ENCODE data around the gene SHC3. TPM values are rescaled to one million over a fixed set of nuclear protein-coding genes. Genes with fewer than 3 reads are reported as not detected.

The SHC3 gene
- total and polyA plus RNA-seq, 2 experiments from 2014 or later = 0.30 to 0.54 TPM

- Histone ChIP-seq H3K79me2 (ENCODE audit: insufficient read depth) (no peaks in the 10 kb centered on the region), H3F3A (ENCODE audit: insufficient read depth) (no peaks in the 10 kb centered on the region), H3K4me2 (ENCODE audit: unreplicated experiment) (no peak overlapping the region), H4K20me1 (ENCODE audit: insufficient read depth) (no peaks in the 10 kb centered on the region), H3K9me2 (ENCODE audit: insufficient read depth) (no peaks in the 10 kb centered on the region), H3K9ac (no peak overlapping the region), H3K9me3 (ENCODE audit: low read depth) (no peaks in the 10 kb centered on the region), H3K36me3 (ENCODE audit: low read depth) (no peaks in the 10 kb centered on the region), H3K4me1 (ENCODE audit: insufficient read depth) (0 out of 2 replicates have a peak, but pooled peaks cover 3% of the 10 kb centered on the region), H3K4me3 (no peak overlapping the region), H2AFZ (no peak overlapping the region), H3K27me3 (replicated peaks; ENCODE audit: insufficient read depth) (no peaks in the 10 kb centered on the region), H3K27ac (no peak overlapping the region)
- TF ChIP-seq EZH2 (IDR thresholded peaks at IDR 0.05; ENCODE audit: insufficient read depth, poor library complexity, severe bottlenecking) (no peak), EZH2phosphoT487 (IDR thresholded peaks at IDR 0.05; ENCODE audit: insufficient read depth, low read depth) (no peak)
- in situ Hi-C loops (cut with MboI) = no loop called here
- no peak for DNase-seq
- WGBS, 2 experiments (ENCODE audit: low coverage in 1 of 2, low lambda C conversion rate in 2 of 2, missing lambda C conversion rate in 2 of 2) = 94 to 96% methylated on average over 4 of the region's 4 CpGs
Observed at GRCh38 chr9:89114741-89115140, 63.9 kb downstream of the SHC3 start.

GRCh38 chr9:89113851-89114250 is 64.8 kb downstream of the SHC3 start:
- H3K4me2 ChIP-seq (ENCODE audit: unreplicated experiment) = no peak overlapping the region
- no peaks in the 10 kb centered on the region for H3K79me2 ChIP-seq (ENCODE audit: insufficient read depth)
- no peaks in the 10 kb centered on the region for H3K36me3 ChIP-seq (ENCODE audit: low read depth)
- no peak for TF ChIP-seq EZH2 (IDR thresholded peaks at IDR 0.05; ENCODE audit: insufficient read depth, poor library complexity, severe bottlenecking)
- TF ChIP-seq EZH2phosphoT487 (IDR thresholded peaks at IDR 0.05; ENCODE audit: insufficient read depth, low read depth) = no peak
- H3F3A ChIP-seq (ENCODE audit: insufficient read depth) = no peaks in the 10 kb centered on the region
- no peak overlapping the region for H3K9ac ChIP-seq
- H3K27me3 ChIP-seq (replicated peaks; ENCODE audit: insufficient read depth) = no peaks in the 10 kb centered on the region
- no peak for DNase-seq
- in situ Hi-C loops (cut with MboI) = no loop called here
- no peak overlapping the region for H2AFZ ChIP-seq
- H3K4me1 ChIP-seq (ENCODE audit: insufficient read depth) = 0 out of 2 replicates have a peak, but pooled peaks cover 3% of the 10 kb centered on the region
- 90 to 94% methylated on average over 4 of the region's 4 CpGs for WGBS, 2 experiments (ENCODE audit: low coverage in 1 of 2, low lambda C conversion rate in 2 of 2, missing lambda C conversion rate in 2 of 2)
- H3K9me2 ChIP-seq (ENCODE audit: insufficient read depth) = no peaks in the 10 kb centered on the region
- no peak overlapping the region for H3K4me3 ChIP-seq
- no peaks in the 10 kb centered on the region for H3K9me3 ChIP-seq (ENCODE audit: low read depth)
- H4K20me1 ChIP-seq (ENCODE audit: insufficient read depth) = no peaks in the 10 kb centered on the region
- no peak overlapping the region for H3K27ac ChIP-seq

GRCh38 chr9:89112243-89112642 is 66.4 kb downstream of the SHC3 start:
- Histone ChIP-seq H3K27ac (no peak overlapping the region), H2AFZ (no peak overlapping the region), H3K4me1 (ENCODE audit: insufficient read depth) (0 out of 2 replicates have a peak, but pooled peaks cover 3% of the 10 kb centered on the region), H3F3A (ENCODE audit: insufficient read depth) (no peaks in the 10 kb centered on the region), H4K20me1 (ENCODE audit: insufficient read depth) (no peaks in the 10 kb centered on the region), H3K79me2 (ENCODE audit: insufficient read depth) (no peaks in the 10 kb centered on the region), H3K27me3 (replicated peaks; ENCODE audit: insufficient read depth) (no peaks in the 10 kb centered on the region), H3K9ac (no peak overlapping the region), H3K9me2 (ENCODE audit: insufficient read depth) (no peaks in the 10 kb centered on the region), H3K9me3 (ENCODE audit: low read depth) (no peaks in the 10 kb centered on the region), H3K4me2 (ENCODE audit: unreplicated experiment) (no peak overlapping the region), H3K4me3 (no peak overlapping the region), H3K36me3 (ENCODE audit: low read depth) (no peaks in the 10 kb centered on the region)
- WGBS, 2 experiments (ENCODE audit: low coverage in 1 of 2, low lambda C conversion rate in 2 of 2, missing lambda C conversion rate in 2 of 2) = 92% methylated on average over 3 of the region's 3 CpGs
- TF ChIP-seq EZH2phosphoT487 (IDR thresholded peaks at IDR 0.05; ENCODE audit: insufficient read depth, low read depth) (no peak), EZH2 (IDR thresholded peaks at IDR 0.05; ENCODE audit: insufficient read depth, poor library complexity, severe bottlenecking) (no peak)
- in situ Hi-C loops (cut with MboI) = no loop called here
- no peak for DNase-seq

GRCh38 chr9:89109666-89110065 is 69.0 kb downstream of the SHC3 start:
- Histone ChIP-seq H3K9me3 (ENCODE audit: low read depth) (no peaks in the 10 kb centered on the region), H3K36me3 (ENCODE audit: low read depth) (no peaks in the 10 kb centered on the region), H2AFZ (no peak overlapping the region), H3K9ac (no peak overlapping the region), H3K4me2 (ENCODE audit: unreplicated experiment) (no peak overlapping the region), H3K9me2 (ENCODE audit: insufficient read depth) (no peaks in the 10 kb centered on the region), H3K4me1 (ENCODE audit: insufficient read depth) (no peaks in the 10 kb centered on the region), H4K20me1 (ENCODE audit: insufficient read depth) (no peaks in the 10 kb centered on the region), H3F3A (ENCODE audit: insufficient read depth) (no peaks in the 10 kb centered on the region), H3K27me3 (replicated peaks; ENCODE audit: insufficient read depth) (no peaks in the 10 kb centered on the region), H3K27ac (no peak overlapping the region), H3K4me3 (no peak overlapping the region), H3K79me2 (ENCODE audit: insufficient read depth) (no peaks in the 10 kb centered on the region)
- in situ Hi-C loops (cut with MboI) = no loop called here
- TF ChIP-seq EZH2phosphoT487 (IDR thresholded peaks at IDR 0.05; ENCODE audit: insufficient read depth, low read depth) = no peak
- no peak for TF ChIP-seq EZH2 (IDR thresholded peaks at IDR 0.05; ENCODE audit: insufficient read depth, poor library complexity, severe bottlenecking)
- no peak for DNase-seq

GRCh38 chr9:89107406-89107805 is 71.2 kb downstream of the SHC3 start:
- DNase-seq = no peak
- Histone ChIP-seq H3K4me2 (ENCODE audit: unreplicated experiment) (no peak overlapping the region), H3K36me3 (ENCODE audit: low read depth) (no peaks in the 10 kb centered on the region), H3K27ac (no peak overlapping the region), H3K9me3 (ENCODE audit: low read depth) (no peaks in the 10 kb centered on the region), H3K4me1 (ENCODE audit: insufficient read depth) (no peaks in the 10 kb centered on the region), H4K20me1 (ENCODE audit: insufficient read depth) (no peaks in the 10 kb centered on the region), H3K4me3 (no peak overlapping the region), H3K27me3 (replicated peaks; ENCODE audit: insufficient read depth) (no peaks in the 10 kb centered on the region), H3K9ac (no peak overlapping the region), H2AFZ (no peak overlapping the region), H3F3A (ENCODE audit: insufficient read depth) (no peaks in the 10 kb centered on the region), H3K79me2 (ENCODE audit: insufficient read depth) (no peaks in the 10 kb centered on the region), H3K9me2 (ENCODE audit: insufficient read depth) (no peaks in the 10 kb centered on the region)
- no peak for TF ChIP-seq EZH2phosphoT487 (IDR thresholded peaks at IDR 0.05; ENCODE audit: insufficient read depth, low read depth)
- no peak for TF ChIP-seq EZH2 (IDR thresholded peaks at IDR 0.05; ENCODE audit: insufficient read depth, poor library complexity, severe bottlenecking)
- WGBS, 2 experiments (ENCODE audit: low coverage in 1 of 2, low lambda C conversion rate in 2 of 2, missing lambda C conversion rate in 2 of 2) = 62 to 71% methylated on average over 3 of the region's 3 CpGs
- in situ Hi-C loops (cut with MboI) = no loop called here
